ENCODE measurements around the gene TRUB2.

The TRUB2 gene

GRCh38 chr9:128333451-128333869, 11.2 kb upstream of the TRUB2 start:
- ChIA-PET POLR2A (no interaction called here), CTCF (interaction anchor here (2.3 to 2.7 kb wide), 3 partner anchors 8 to 38 kb away, joined by 10 to 11 read pairs (median 10); no protein-coding TSS in a partner anchor)
- H3K4me3 ChIP-seq (ENCODE audit: low read depth, low read length): no peak overlapping the region
- no peak for DNase-seq (ENCODE audit: low read depth, low spot score)
- no peak for TF ChIP-seq CTCF (IDR thresholded peaks at IDR 0.05; ENCODE audit: insufficient read depth, low read length, missing control alignments)

DNA sequence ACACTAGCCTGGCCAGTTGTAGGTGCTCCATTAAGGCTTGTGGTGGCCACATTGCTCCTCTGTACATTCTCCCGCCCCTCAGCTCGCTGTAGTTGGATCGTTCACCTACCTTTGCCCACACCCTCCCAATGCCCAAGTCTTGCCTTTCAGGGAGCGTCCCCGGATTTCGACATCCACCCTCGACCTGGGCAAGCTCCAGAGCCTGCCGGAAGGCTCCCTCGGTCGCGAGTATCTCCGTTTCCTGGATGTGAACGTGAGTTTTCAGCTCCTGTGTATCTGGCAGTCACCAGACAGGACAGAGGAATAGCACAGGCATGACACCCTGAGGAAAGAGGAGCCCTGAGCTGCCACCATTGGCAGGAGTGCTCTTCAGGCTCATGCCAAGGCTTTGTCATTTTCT, 3.4 kb upstream of the TRUB2 start:
- CTCF ChIA-PET: interaction anchor here (1.5 to 2.6 kb wide), 4 partner anchors 9 to 200 kb away, joined by 4 to 15 read pairs (median 7); no protein-coding TSS in a partner anchor
- H3K4me3 ChIP-seq (ENCODE audit: low read depth, low read length): no peak overlapping the region
- no peak for DNase-seq (ENCODE audit: low read depth, low spot score)
- no peak for TF ChIP-seq CTCF (IDR thresholded peaks at IDR 0.05; ENCODE audit: insufficient read depth, low read length, missing control alignments)
- POLR2A ChIA-PET: interaction anchor here (1.2 kb wide), 1 partner anchor 16 kb away, joined by 4 read pairs; no protein-coding TSS in a partner anchor

- TF ChIP-seq CTCF (IDR thresholded peaks at IDR 0.05; ENCODE audit: insufficient read depth, low read length, missing control alignments): no peak
- ChIA-PET CTCF (interaction anchor here (1.0 to 2.6 kb wide), 4 partner anchors 8 to 199 kb away, joined by 4 to 15 read pairs (median 7); no protein-coding TSS in a partner anchor), POLR2A (interaction anchor here (1.2 kb wide), 1 partner anchor 17 kb away, joined by 4 read pairs; no protein-coding TSS in a partner anchor)
- no peak overlapping the region for H3K4me3 ChIP-seq (ENCODE audit: low read depth, low read length)
- DNase-seq (ENCODE audit: low read depth, low spot score): no peak
Observed at GRCh38 chr9:128324401-128324800, 2.2 kb upstream of the TRUB2 start.

- TF ChIP-seq CTCF (IDR thresholded peaks at IDR 0.05; ENCODE audit: insufficient read depth, low read length, missing control alignments): no peak
- POLR2A ChIA-PET: interaction anchor here (1.2 kb wide), 1 partner anchor 47 kb away, joined by 3 read pairs; the partner anchor contains the start of gene URM1
- CTCF ChIA-PET: interaction anchor here (1.0 to 2.6 kb wide), 4 partner anchors 9 to 18 kb away, joined by 3 to 15 read pairs (median 7); no protein-coding TSS in a partner anchor
Observed at GRCh38 chr9:128323791-128324190, 1.5 kb upstream of the TRUB2 start.

GRCh38 chr9:128323212-128323730, 1.0 kb upstream of the TRUB2 start:
- POLR2A ChIA-PET: interaction anchor here (1.2 kb wide), 1 partner anchor 48 kb away, joined by 3 read pairs; the partner anchor contains the start of gene URM1
- DNase-seq (ENCODE audit: low read depth, low spot score): no peak
- CTCF ChIA-PET: interaction anchor here (1.4 to 2.6 kb wide), 2 partner anchors 11 to 13 kb away, joined by 3 to 10 read pairs; no protein-coding TSS in a partner anchor
- H3K4me3 ChIP-seq (ENCODE audit: low read depth, low read length): peak overlapping the region; percentile 97
- TF ChIP-seq CTCF (IDR thresholded peaks at IDR 0.05; ENCODE audit: insufficient read depth, low read length, missing control alignments): no peak

More at GRCh38 chr9:128323791-128324190, 1.5 kb upstream of the TRUB2 start:
- no peak for DNase-seq (ENCODE audit: low read depth, low spot score)
- H3K4me3 ChIP-seq (ENCODE audit: low read depth, low read length): peak overlapping the region; percentile 97

DNA sequence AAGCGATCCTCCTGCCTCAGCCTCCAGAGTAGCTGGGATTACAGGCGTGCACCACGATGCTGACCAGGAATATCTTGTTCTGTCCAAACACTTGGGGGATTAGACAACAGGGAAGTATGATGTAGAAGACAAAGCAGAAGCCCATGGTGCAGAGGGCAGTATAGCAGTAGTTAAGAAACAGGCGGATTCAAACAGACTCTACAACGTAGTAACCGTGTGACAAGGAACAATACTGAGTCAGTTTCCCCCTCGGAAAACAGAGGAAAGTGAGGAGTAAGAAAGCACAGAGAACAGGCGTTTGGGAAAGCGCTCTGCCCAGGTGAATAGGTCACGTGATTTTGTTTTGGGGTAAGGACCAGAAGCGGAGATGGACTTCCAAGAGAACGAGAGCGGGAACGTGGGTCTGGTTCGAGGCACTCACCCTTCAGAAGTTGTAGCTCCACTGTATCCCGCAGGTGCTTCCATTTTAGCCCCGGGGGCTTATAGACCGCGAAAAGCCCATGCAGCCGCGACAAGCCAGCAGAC, 306 bp downstream of the TRUB2 start:
- DNase-seq (ENCODE audit: low read depth, low spot score): no peak
- ChIA-PET CTCF (interaction anchor here (1.3 to 3.0 kb wide), 3 partner anchors 19 to 98 kb away, joined by 3 to 18 read pairs (median 6); no protein-coding TSS in a partner anchor), POLR2A (no interaction called here)
- peak overlapping the region; percentile 97 for H3K4me3 ChIP-seq (ENCODE audit: low read depth, low read length)
- no peak for TF ChIP-seq CTCF (IDR thresholded peaks at IDR 0.05; ENCODE audit: insufficient read depth, low read length, missing control alignments)
